SK-N-SH treated with all-trans-retinoic acid at 6 μM for 48 hours (cell line): ENCODE results near the gene MAPK8IP3.

Experiments used
- ARNTL ChIP-seq: fragments of 450-650 bp; formaldehyde crosslinking; IDR thresholded peaks from 2 replicates; pipeline ENCODE4 v1.5.0; 2020; ENCODE audit warnings: low read depth, mild to moderate bottlenecking, moderate library complexity, borderline replicate concordance
- PPARA ChIP-seq: fragments of 250-450 bp; sonication (Bioruptor Pico); IDR thresholded peaks from 2 replicates; pipeline ENCODE4 v1.5.0; 2020; ENCODE audit warnings: mild to moderate bottlenecking, borderline replicate concordance
- SNAI2 ChIP-seq: fragments of 250-450 bp; sonication (Bioruptor Pico); IDR thresholded peaks from 2 replicates; pipeline ENCODE4 v1.5.0; 2020; ENCODE audit warnings: mild to moderate bottlenecking, moderate library complexity
- ZFP3 ChIP-seq: fragments of 250-450 bp; sonication (Bioruptor Pico); IDR thresholded peaks from 2 replicates; pipeline ENCODE4 v1.5.0; 2020; ENCODE audit warnings: mild to moderate bottlenecking, moderate library complexity
- ZFP30 ChIP-seq: fragments of 450-650 bp; formaldehyde crosslinking; IDR thresholded peaks from 2 replicates; pipeline ENCODE4 v1.5.0; 2022; ENCODE audit warnings: mild to moderate bottlenecking, moderate library complexity
- ZNF565 ChIP-seq: fragments of 450-650 bp; formaldehyde crosslinking; conservative IDR thresholded peaks from 2 replicates; pipeline ENCODE4 v1.5.0; 2020; ENCODE audit warnings: low read depth, mild to moderate bottlenecking, moderate library complexity
- TF ChIP-seq, protein P1 (sequence below): fragments of 250-450 bp; sonication (Bioruptor Pico); IDR thresholded peaks from 2 replicates; pipeline ENCODE4 v1.5.0; 2020; ENCODE audit warnings: mild to moderate bottlenecking, moderate library complexity

DNA sequence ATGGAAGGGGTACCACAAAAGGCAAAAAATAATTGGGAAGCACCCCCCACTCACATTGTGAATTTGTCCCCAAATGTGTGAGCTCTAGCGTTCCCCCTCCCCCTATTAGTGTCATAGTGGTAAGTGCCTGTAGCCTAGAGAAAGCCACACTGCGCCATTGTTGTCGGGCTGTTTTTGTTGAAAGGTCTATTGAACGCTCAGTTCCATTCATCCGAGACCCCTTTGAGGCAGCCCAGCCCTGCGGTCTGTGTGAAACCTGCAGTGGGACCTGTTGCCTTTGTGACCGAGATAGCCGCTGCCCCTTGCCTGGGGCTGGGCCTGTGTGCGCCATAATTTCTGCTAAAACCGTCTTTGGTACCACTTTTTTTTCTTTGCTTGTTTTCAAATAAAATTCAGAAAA, 25.0 kb upstream of the MAPK8IP3 start:
- TF ChIP-seq, protein P1, sequence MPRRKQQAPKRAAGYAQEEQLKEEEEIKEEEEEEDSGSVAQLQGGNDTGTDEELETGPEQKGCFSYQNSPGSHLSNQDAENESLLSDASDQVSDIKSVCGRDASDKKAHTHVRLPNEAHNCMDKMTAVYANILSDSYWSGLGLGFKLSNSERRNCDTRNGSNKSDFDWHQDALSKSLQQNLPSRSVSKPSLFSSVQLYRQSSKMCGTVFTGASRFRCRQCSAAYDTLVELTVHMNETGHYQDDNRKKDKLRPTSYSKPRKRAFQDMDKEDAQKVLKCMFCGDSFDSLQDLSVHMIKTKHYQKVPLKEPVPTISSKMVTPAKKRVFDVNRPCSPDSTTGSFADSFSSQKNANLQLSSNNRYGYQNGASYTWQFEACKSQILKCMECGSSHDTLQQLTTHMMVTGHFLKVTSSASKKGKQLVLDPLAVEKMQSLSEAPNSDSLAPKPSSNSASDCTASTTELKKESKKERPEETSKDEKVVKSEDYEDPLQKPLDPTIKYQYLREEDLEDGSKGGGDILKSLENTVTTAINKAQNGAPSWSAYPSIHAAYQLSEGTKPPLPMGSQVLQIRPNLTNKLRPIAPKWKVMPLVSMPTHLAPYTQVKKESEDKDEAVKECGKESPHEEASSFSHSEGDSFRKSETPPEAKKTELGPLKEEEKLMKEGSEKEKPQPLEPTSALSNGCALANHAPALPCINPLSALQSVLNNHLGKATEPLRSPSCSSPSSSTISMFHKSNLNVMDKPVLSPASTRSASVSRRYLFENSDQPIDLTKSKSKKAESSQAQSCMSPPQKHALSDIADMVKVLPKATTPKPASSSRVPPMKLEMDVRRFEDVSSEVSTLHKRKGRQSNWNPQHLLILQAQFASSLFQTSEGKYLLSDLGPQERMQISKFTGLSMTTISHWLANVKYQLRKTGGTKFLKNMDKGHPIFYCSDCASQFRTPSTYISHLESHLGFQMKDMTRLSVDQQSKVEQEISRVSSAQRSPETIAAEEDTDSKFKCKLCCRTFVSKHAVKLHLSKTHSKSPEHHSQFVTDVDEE (CRISPR knock-in tag): no peak
- TF ChIP-seq PPARA (CRISPR knock-in tag) (no peak), ARNTL (no peak), SNAI2 (CRISPR knock-in tag) (no peak), ZFP30 (CRISPR knock-in tag) (no peak), ZFP3 (CRISPR knock-in tag) (no peak), ZNF565 (CRISPR knock-in tag) (no peak)
